CD4-positive, alpha-beta T cell treated with Interleukin-12 subunit alpha and Interleukin-12 subunit beta, for 1 hour (primary cell): ENCODE results near the gene E2F2.
"Not testable (repeated sequence)": the region's sequence is repeated elsewhere in the genome, so short reads cannot be mapped to it uniquely, and the experiment has no call there.

ENCODE experiments used
- DNase-seq: peaks from one replicate; pipeline ENCODE4 v3.0.0-alpha.2; 2020

E2F2 gene

DNA sequence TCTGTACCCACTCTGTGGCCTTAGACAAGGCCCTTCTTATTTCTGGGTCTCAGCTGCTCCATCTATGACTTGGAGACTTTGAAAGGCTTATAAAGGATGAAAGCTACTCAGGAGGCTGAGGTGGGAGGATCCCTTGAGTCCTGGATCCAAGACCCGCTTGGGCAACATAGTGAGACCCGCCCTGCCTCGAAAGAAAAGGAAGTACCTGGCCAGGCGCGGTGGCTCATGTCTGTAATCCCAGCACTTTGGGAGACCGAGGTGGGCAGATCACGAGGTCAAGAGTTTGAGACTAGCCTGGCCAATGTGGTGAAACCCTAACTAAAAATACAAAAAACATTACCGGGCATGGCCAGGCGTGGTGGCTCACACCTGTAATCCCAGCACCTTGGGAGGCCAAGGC, 14.8 kb upstream of the E2F2 start:
- no peak for DNase-seq

DNA sequence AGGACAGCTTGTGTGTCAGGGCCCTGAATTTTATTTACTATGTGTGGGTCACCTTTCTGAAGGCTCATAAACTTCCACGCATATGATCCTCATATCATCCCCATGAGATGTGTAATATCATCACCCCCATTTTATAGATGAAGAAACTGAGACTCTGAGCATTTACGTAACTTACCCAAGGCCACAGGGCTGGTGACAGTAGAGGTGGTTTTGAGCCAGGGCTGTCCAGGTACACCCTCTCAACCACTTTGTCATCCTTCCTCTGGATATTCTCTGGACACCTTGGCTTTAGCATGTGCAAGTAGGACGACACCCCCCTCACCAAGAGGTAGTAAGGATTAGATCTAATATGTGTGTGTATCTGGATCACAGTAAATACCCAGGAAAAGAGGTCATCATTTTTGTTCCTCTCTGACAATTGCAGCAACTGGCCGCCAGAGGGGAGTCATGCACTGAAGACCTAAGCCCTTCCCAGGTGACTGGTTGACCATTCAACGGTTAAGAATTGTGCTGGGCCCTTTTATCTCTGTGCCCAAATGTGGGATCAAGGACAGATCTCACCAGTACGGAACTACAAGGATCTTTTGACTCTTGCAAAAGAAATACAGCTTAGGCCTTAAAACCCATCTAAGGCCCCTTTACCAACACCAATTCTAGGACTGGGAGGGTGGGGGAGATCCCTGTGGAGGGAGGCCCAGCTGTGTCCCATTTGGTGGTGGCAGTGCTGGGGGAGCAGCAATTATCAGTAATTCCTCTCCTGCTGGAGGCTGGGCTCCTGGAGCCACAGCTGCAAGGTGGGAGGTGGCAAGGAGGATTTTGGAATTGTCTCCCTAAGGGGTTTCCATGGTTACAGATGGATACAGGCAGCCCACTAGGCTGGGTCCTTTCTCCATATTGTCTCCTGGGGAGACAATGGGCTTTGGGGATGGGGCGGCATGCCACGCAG, 13.7 kb upstream of the E2F2 start:
- peak; percentile 78 for DNase-seq

DNA sequence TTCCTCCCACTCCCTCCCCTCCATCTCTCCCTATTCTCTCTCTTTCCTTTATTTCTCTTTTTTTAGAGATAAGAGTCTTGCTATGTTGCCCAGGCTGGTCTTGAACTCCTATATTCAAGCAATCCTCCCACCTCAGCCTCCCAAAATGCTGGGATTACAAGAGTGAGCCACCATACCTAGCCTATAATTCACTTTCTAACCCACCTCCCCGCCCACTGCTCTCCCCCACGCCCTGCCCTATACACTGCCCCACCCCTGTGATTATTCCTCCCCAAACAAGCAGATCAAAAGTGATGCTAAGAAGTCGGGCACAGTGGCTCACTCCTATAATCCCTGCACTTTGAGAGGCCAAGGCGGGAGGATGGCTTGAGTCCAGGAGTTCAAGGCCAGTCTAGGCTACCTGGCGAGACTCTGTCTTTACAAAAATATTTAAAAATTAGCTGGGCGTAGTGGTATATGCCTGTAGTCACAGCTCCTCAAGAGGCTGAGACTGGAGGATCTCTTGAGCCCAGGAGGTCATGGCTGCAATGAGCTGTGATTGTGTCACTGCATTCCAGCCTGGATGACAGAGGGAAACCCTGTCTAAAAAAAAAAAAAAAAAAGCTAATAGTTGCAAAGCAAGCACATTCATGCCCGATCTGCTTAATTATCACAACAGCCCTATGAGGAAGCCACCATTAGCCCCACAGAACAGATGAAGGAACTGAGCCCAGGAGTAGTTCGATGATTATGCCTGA, 12.8 kb upstream of the E2F2 start:
- DNase-seq = no peak

DNA sequence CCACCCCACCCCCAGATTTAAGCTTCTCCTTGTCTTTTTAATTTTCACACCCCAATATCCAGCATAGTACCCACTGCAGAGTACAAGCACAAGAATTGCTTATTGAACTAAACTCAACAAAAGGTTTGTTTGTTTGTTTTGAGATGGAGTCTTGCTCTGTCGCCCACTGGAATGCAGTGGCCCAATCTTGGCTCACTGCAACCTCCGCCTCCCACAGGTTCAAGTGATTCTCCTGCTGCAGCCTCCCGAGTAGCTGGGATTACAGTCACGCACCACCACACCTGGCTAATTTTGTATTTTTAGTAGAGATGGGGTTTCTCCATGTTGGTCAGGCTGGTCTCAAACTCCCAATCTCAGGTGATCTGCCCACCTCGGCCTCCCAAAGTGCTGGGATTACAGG, 11.9 kb upstream of the E2F2 start:
- DNase-seq = not testable (repeated sequence)

DNA sequence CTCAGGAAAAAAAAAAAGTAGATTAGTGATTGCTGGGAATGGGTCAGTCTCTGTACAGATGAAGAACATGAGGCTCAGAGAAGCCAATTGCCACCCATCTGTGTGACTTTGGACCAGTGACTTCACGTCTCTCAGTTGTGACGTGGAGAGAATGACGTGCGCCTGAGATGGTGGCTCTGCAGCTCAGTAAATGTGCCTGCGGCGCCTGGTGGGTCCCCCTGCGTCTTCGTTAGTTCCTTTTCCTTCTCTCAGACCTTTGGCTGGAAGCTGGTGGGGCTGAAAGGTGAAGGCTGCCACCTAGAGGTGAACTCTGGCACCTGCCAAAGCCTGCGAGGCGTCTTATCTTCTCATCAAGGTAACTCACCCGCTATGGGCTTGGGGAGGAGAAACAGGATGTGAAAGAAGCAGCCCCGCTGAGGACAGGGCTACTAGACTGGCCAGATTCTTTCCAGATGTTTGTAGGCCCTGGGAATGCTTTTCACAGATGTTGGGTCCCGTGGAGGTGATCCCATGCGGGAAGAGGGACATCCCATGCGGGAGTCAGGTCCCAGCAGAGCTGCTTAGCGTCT, 8.7 kb upstream of the E2F2 start:
- DNase-seq = peak; percentile 95

DNA sequence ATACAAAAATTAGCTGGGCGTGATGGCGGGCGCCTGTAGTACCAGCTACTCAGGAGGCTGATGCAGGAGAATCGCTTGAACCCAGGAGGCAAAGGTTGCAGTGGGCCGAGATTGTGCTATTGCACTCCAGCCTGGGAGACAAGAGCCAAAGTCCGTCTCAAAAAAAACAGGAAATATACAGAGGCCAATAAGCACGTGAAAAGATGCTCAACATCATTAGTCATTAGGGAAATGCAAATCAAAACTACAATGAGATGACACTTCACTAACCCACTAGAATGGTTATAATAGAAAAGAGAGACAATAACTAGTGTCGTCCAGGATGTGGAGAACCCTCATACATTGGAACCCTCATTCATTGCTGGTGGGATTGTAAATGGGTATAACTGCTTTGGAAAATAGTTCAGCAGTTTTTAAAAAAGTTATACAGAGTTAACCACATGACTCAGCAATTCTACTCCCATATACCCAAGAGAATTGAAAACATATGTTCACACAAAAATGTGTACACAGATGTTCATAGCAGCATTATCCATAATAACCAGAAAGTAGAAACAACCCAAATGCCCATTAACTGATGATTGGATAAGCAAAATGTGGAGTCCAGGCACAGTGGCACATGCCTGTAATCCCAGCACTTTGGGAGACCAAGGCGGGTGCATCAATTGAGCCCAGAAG, 6.4 kb upstream of the E2F2 start:
- no peak for DNase-seq

DNA sequence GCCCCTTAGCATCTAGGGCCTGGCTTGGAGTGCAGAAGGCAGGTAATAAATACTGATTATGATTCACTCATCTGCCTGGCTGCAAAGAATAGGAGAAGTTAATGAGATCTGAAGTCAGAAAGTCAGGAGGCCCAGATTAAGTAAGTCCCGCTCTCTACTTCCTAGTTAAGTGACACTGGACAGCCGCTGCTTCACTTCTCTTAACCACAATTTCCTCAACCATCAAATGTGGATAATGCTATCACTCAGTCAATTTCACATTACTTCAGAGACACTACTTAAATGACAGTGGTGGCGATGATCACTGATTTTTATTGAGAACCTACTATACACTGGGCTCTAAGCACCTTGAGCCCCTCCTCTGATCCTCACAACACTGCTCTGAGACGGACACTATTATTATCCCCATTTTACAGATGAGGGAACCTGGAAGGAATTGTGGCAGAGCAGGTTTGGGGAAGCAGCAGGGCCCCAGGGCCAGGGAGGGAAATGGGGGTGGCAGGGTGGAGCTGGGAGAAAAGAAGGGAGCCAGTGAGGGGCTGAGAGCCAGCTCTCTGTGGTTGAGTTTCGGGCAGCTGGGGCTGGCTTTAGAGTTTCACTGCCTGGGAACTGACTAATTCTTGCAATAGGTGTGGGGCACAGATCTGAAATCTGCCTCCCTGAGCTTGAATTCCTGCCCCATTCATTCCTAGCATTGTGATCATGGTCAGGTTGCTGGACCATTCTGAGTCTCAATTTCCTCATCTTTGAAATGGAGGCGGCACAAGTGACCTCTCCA, 2.4 kb upstream of the E2F2 start:
- peak; percentile 37 for DNase-seq

DNA sequence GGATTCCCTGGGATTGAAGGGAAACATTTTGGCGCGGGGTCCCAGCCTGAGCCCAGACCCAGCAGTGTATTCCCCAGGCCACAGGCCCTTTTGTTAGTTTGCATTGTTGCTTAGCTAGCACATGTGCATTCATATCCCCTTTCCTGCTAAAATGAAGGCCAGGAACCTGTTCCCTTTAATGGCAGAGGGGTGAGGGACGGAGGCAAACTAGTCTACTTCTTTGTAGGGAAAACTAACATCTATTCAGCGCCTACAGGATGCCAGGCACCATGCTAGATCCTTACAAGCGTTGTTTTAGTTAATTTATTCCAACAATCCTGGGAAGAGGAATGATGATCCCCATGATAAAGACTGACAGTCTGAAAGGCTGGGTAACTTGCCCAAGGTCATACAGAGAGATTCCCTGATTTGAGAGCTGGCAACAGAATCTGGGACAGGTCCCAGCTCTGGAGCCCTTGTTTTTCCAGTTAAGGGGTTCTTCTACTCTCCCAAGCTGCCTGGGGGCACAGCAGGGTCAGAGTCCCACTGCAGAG, 595 bp upstream of the E2F2 start:
- DNase-seq = no peak

DNA sequence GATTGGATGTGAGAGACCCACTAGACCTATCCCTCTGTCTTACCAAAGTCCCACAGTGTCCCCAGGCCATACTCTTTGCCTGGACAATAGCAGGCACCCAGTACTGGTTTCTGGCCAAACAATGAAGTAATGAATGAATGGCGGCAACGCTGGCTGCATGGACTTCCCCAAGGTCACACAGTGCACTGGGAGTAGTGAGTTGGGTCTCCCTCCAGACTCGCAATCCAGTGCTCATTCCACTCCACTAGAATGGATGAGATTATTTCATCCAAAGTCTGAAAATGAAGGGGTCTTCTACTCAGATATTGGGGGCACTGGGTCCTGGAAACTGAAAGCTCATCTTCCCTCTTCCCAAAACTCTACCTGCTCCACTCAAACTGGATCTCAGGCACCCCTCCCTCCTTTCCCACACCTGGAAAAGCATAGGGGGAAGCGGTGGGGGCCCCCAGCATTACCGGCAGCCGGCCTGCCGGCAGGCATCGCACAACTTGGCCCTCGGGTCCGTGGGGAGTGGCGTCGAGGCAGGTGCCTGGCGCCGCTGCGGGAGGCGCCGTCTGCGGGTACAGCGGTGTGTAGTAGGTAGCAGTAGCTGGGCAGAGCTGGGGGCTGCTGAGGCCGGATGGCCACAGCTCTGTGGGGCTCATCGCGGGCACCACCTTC, 816 bp downstream of the E2F2 start:
- no peak for DNase-seq

DNA sequence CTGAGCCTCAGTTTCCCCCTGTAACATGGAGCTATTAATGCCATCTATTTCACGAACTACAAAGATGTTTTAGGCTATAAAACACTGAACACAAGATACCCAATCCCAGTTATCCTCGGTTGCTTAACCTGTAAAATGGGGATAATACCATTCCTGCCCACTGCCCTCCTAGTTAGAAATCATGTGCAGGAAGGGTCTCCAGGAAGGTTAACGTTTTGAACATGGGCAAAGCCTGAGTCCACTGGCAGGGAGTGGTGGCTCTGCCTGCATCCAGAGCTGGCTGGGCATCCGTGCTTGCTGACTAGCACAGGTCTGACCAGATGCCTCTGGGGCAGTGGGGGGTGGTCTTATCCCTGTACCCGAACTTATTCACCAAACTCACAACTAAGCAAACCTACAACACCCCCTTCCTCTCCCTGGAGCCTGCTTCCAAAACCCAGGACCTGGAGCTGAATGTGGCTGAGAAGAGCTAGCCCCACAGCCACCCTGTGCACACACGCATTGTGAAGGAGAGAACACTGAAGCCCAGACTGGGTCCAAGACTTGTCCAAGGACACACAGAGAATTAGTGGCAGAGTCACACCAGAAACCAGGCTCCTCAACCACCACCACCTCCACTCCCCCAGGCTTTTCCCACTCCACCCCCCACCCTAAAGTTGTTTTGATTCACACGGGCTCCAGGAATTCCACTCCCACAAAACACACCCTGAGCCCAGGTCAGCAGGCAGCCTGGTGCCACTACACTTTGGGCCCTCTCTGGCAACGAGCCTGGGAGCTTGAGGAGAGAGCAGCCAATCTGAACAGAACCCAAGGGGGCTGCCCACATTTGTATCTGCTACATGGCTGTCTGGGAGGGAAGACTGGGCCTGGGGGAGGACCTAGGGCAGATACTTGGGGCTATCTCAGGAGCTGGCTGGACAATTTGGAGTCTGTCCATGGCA, 1.6 kb downstream of the E2F2 start:
- no peak for DNase-seq

DNA sequence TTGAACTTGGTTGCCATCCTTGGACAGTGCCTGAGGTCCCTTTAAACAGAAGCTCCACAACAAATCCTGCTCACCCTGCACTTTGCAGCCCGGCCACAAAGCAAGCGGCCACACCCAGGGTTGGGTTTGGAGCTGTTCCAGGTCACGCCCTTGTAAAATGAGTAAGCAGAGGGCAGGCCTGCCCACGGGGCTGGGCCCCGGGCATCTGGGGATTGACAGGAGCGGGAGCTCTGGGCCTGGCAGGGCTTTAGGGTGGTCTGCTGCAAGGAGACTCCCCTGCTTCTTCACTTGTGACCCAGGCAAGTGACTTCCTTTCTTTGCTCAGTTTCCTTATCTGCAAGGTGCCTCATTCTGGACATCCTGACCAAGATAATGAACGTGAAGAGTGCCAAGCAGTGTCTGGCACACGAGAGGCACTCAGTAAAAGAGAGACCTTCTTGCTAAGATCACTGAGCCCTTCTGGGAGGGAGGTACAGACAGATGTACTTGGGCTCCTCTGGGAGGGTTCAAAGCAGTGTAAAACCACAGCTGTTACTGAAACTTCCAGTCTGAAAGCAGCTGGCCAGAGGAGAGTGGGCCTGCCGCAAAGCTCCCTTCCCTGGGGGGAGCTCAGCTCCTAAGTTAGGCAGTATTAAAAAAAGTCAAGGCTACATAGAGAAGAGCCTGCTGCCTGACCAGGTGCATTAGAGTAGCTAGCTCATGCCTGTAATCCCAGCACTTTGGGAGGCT, 2.6 kb downstream of the E2F2 start:
- DNase-seq = peak; percentile 80

DNA sequence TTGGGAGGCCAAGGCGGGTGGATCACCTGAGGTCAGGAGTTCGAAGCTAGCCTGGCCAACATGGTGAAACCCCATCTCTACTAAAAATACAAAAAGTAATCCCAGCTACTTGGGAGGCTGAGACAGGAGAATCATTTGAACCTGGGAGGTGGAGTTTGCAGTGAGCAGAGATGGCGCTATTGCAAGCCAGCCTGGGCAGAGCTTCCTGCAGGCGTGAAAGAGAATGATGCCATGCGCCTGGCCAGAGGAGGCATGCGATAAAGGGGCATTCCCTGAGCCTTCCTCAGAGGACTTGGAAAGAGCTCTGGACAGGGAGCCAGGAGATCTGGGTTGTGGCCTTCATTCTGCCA, 3.2 kb downstream of the E2F2 start:
- DNase-seq = no peak

DNA sequence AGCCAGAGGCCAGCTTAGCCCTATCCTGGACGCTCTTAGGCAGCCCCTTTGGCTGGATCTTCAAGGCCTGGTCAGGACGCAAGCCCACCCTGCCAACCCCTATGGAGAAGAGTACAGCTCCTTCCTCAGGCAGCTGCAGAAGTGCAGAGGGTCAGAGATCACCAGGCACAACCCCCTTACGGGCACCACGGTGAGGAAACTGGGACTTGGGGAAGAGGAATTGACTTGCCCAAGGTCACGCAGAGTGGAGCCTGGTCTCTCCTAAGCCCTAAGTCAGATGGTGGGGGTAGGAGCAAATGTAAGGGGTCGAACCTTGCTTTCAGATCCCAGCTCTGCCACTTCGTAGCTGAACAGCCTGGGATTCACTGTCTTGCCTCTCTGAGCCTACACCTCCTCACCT, 3.7 kb downstream of the E2F2 start:
- no peak for DNase-seq

DNA sequence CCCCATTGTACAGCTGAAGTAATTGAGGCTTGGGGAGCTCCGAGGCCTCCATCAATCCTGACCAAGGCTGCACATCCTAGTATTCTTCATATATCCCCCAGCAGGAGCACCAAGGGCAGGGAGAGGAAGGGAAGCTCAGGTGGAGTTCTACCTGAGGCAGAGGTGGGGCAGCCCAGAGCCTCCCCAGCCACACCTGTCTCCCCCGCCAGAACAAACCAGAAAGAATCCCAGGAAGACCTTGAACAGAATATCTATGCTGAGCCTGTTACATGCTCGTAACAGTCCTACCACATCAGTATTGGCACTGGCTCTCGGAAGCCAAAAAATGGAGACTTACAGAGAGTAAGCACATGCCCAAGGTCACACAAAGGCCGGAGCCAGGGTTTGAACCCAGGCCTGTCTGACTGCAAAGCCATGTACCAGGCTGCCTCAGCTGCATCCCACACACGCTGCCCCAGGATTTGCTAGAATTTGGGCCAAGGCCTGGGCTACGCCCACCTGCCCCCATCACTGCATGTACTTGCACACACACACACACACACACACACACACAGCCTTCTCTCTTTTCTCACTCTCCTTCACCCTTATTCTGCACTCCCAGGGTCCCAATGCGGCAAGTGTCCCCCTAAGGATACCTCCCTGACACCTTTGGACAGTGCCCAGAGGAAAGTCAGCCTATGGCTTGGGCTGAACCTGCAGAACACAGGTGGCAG, 4.5 kb downstream of the E2F2 start:
- DNase-seq = no peak

DNA sequence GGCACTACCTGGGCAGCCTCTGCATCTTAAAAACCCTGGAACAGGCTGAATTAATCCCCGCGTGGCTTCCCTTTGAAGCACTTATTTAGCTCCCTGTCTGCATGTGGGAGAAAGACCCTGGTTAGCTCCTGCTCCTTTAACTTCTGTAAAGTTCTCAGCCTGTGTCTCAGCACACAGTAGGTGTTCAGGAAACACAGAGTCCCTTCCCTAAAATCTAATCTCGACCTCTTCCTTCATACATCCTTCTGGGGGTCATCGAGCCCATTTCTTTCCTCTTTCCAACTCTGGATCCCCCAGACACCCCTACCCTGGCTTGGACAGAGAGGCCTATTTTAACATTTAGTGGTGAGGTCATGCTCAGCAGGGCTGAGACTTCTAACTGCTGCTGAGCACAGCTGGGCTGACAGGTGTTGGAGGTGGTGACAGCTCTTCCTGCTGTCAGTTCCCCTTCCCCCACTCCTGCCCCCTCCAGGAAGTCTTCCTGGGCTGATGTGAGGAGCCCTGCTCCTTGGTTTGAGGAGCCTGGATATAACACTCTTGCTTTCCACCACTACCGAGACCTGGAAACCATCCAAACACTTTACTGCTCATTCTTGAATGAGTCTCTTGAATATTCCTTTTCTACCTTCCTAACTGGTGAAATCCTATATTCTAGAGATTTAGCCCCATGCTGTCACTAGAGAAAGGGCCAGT, 5.3 kb downstream of the E2F2 start:
- DNase-seq = peak; percentile 37

DNA sequence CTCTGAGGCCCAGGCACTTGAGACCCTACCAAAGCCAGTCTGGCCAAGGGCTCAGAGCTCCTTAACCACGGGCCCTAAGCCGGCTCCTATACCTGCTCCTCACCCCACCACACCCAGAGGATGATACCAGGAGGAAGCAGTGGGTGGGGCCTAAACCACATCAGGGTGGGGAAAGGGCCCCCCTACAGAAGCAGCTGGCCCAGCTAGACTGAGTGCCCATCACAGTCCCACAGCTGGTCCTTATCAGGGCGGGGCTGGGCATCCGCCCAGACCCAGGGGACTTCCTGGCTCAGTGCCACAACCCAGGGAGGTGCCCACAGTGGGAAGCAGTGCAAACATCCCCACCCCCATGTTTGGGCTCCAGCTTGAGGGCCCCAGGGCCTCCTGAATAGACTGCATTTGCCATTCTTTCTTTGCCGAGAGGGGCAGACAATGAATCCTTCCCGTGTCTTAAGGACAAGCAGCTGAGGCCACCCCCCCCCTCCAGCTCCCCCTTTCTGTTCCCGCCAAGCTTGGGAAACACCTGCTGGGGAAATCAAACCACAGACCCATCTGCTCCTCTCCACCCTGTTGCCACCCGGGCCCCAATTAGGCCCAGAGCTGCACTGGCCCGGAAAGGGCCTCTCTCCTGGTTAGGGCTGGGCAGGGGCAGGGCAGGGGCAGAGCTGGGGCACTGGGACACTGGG, 6.2 kb downstream of the E2F2 start:
- peak; percentile 66 for DNase-seq

DNA sequence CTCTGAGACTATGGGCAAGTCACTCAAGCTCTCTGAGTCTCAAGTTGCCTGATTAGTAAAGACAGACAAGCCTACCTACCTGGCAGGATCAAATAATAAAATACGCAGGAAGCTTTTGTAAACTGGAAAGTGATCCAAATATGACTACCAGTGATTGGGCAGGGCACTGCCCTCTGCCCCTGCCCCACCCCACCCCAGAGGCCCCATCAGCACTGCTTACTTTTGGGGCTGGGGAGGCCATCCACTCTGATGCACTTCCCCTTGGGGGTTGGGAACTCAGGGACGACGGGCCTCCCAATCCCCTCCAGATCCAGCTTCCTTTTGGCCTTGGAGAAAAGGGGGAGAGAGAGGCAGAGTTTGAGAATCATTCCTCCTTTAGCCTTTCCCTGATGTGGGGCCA, 6.9 kb downstream of the E2F2 start:
- no peak for DNase-seq
